K562 (cell line): ENCODE measurements around the gene STARD3NL.

Experiments used
- FOXM1 ChIP-seq, 2 experiments: fragments of 450-650 bp in 1 of 2; sonication (generic) in 1 of 2; formaldehyde crosslinking in 1 of 2; IDR thresholded peaks; 2 replicates each; pipeline versions ENCODE4 v1.6.1 to v1.9.0; 2017 to 2022; ENCODE audit warnings: low read depth in 2 of 2, mild to moderate bottlenecking in 2 of 2, missing genetic modification reagents in 1 of 2, moderate library complexity in 1 of 2
- HDAC6 ChIP-seq: IDR thresholded peaks from 2 replicates; pipeline ENCODE4 v1.6.1; 2012; ENCODE audit warnings: low read depth, mild to moderate bottlenecking, control low read depth, inconsistent platforms, low read length, moderate library complexity
- MTA3 ChIP-seq: fragments of 450-650 bp; formaldehyde crosslinking; IDR thresholded peaks from 2 replicates; pipeline ENCODE4 v1.6.1; 2017; ENCODE audit warnings: mild to moderate bottlenecking, borderline replicate concordance
- SP1 ChIP-seq: sonication (generic); formaldehyde crosslinking; IDR thresholded peaks from 2 replicates; pipeline ENCODE4 v1.8.1; 2022; ENCODE audit warnings: mild to moderate bottlenecking, missing genetic modification reagents
- TEAD4 ChIP-seq, 2 experiments: sonication (generic) in 1 of 2; formaldehyde crosslinking in 1 of 2; IDR thresholded peaks; 2 replicates each; pipeline versions ENCODE4 v1.6.1 to v1.8.0; 2012 to 2022; ENCODE audit warnings: borderline replicate concordance in 1 of 2, inconsistent platforms in 1 of 2, low read length in 1 of 2, mild to moderate bottlenecking in 1 of 2, missing genetic modification reagents in 1 of 2
- ZNF354B ChIP-seq: fragments of 250-450 bp; sonication (Bioruptor Pico); IDR thresholded peaks from 2 replicates; pipeline ENCODE4 v1.4.0; 2020
- TF ChIP-seq, protein P1 (sequence below), 3 experiments: IDR thresholded peaks in 2 of 3; conservative IDR thresholded peaks in 1 of 3; 2 replicates each; pipeline ENCODE4 v1.5.1; 2011 to 2012; ENCODE audit warnings: low read length in 3 of 3, mild to moderate bottlenecking in 3 of 3, control low read depth in 2 of 3, improper control_type of control experiment in 1 of 3, inconsistent platforms in 1 of 3, low read depth in 1 of 3, mixed read lengths in 1 of 3, moderate library complexity in 1 of 3; ENCODE audit not compliant: insufficient read depth in 2 of 3
- TF ChIP-seq, protein P2 (sequence below): fragments of 250-450 bp; sonication (Bioruptor Pico); IDR thresholded peaks from 2 replicates; pipeline ENCODE4 v1.5.0; 2020; ENCODE audit warnings: mild to moderate bottlenecking, borderline replicate concordance

DNA sequence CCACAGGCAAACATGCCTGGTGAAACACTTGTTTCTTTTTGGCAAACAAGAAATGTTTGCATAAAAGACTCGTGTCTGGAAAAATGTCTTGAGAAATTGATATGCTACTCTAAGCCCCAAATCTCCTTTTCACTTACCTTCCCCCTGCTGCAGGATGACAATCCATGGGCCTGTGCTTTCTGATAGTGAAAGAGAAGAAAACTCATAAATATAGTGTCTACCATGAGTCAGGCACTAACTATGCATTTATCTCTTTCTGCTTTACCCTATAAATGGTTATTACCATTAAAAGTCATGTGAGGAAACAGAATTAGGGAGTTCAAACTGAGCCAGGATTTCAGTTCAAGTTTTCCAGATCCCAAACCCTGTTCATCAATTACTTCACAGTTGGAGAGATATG lies 102.0 kb downstream of the STARD3NL start:
- TF ChIP-seq ZNF354B (CRISPR knock-in tag) (no peak), SP1 (CRISPR knock-in tag) (no peak), TEAD4 (IDR thresholded peaks at IDR 0.05; ENCODE audit: low read length) (no peak), TEAD4 (CRISPR knock-in tag; IDR thresholded peaks at IDR 0.05; ENCODE audit: borderline replicate concordance) (no peak), MTA3 (no peak), HDAC6 (no peak), FOXM1 (IDR thresholded peaks at IDR 0.05; ENCODE audit: low read depth) (no peak), FOXM1 (CRISPR knock-in tag; IDR thresholded peaks at IDR 0.05; ENCODE audit: low read depth) (no peak)
- TF ChIP-seq, protein P1, sequence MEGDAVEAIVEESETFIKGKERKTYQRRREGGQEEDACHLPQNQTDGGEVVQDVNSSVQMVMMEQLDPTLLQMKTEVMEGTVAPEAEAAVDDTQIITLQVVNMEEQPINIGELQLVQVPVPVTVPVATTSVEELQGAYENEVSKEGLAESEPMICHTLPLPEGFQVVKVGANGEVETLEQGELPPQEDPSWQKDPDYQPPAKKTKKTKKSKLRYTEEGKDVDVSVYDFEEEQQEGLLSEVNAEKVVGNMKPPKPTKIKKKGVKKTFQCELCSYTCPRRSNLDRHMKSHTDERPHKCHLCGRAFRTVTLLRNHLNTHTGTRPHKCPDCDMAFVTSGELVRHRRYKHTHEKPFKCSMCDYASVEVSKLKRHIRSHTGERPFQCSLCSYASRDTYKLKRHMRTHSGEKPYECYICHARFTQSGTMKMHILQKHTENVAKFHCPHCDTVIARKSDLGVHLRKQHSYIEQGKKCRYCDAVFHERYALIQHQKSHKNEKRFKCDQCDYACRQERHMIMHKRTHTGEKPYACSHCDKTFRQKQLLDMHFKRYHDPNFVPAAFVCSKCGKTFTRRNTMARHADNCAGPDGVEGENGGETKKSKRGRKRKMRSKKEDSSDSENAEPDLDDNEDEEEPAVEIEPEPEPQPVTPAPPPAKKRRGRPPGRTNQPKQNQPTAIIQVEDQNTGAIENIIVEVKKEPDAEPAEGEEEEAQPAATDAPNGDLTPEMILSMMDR (IDR thresholded peaks at IDR 0.05 in 2 of 3, conservative IDR thresholded peaks at IDR 0.05 in 1 of 3; ENCODE audit: insufficient read depth in 2 of 3, low read depth in 1 of 3, low read length in 3 of 3) = no peak
- TF ChIP-seq, protein P2, sequence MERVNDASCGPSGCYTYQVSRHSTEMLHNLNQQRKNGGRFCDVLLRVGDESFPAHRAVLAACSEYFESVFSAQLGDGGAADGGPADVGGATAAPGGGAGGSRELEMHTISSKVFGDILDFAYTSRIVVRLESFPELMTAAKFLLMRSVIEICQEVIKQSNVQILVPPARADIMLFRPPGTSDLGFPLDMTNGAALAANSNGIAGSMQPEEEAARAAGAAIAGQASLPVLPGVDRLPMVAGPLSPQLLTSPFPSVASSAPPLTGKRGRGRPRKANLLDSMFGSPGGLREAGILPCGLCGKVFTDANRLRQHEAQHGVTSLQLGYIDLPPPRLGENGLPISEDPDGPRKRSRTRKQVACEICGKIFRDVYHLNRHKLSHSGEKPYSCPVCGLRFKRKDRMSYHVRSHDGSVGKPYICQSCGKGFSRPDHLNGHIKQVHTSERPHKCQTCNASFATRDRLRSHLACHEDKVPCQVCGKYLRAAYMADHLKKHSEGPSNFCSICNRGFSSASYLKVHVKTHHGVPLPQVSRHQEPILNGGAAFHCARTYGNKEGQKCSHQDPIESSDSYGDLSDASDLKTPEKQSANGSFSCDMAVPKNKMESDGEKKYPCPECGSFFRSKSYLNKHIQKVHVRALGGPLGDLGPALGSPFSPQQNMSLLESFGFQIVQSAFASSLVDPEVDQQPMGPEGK (CRISPR knock-in tag) = no peak
